H1 (cell line): ENCODE measurements around the gene TMEM106A. TPM values are rescaled to one million over a fixed set of nuclear protein-coding genes. Genes with fewer than 3 reads are reported as not detected.
"Not testable (repeated sequence)": the region's sequence is repeated elsewhere in the genome, so short reads cannot be mapped to it uniquely, and the experiment has no call there.

ENCODE experiments used
- CTCF ChIA-PET: fragments of 300-600 bp; sonication (Branson Sonifier 250); formaldehyde crosslinking; loops from one replicate; lab custom pipeline; 2021; ENCODE audit not compliant: partially characterized antibody; lab: Charles Lee
- POLR2A ChIA-PET: fragments of 300-600 bp; sonication (Branson Sonifier 250); formaldehyde crosslinking; loops from one replicate; lab custom pipeline; 2021; ENCODE audit warnings: inconsistent platforms; ENCODE audit not compliant: partially characterized antibody; lab: Charles Lee
- DNase-seq, 2 experiments: peaks; one replicate each; pipeline versions ENCODE4 v3.0.0 to v3.0.0-alpha.2; 2010 to 2022; ENCODE audit warnings: low spot score in 2 of 2, low read depth in 1 of 2, mixed read lengths in 1 of 2
- FAIRE-seq: peaks from 2 replicates; lab custom pipeline; 2011; peaks lifted over from hg19 to GRCh38; lab: Jason Lieb, UNC
- H2AFZ ChIP-seq: 2 replicates; pipeline ENCODE4 v1.8.1; 2012; ENCODE audit warnings: low read length, inconsistent platforms
- H2AK5ac ChIP-seq: 2 replicates; pipeline ENCODE4 v1.6.1; 2013; ENCODE audit warnings: low read depth, low read length
- H2BK120ac ChIP-seq: replicated peaks from 2 replicates; pipeline ENCODE3; 2013; ENCODE audit warnings: low read depth, low read length, inconsistent platforms
- H2BK12ac ChIP-seq: 2 replicates; pipeline ENCODE4 v1.6.1; 2013; ENCODE audit warnings: low read depth, low read length
- H2BK15ac ChIP-seq: 2 replicates; pipeline ENCODE4 v1.6.1; 2013; ENCODE audit warnings: low read length
- H2BK20ac ChIP-seq: 2 replicates; pipeline ENCODE4 v1.6.1; 2013; ENCODE audit warnings: low read length
- H2BK5ac ChIP-seq: 2 replicates; pipeline ENCODE4 v1.6.1; 2013; ENCODE audit warnings: low read depth, low read length
- H3K14ac ChIP-seq: 2 replicates; pipeline ENCODE4 v1.6.1; 2013; ENCODE audit warnings: inconsistent platforms; ENCODE audit not compliant: insufficient read length
- H3K18ac ChIP-seq: 2 replicates; pipeline ENCODE4 v1.6.1; 2013; ENCODE audit warnings: low read length; ENCODE audit errors: extremely low read depth
- H3K23ac ChIP-seq: 2 replicates; pipeline ENCODE4 v1.6.1; 2013; ENCODE audit warnings: inconsistent platforms; ENCODE audit not compliant: insufficient read length
- H3K23me2 ChIP-seq: 2 replicates; pipeline ENCODE4 v1.6.1; 2013; ENCODE audit warnings: low read depth, low read length
- H3K27ac ChIP-seq: 2 replicates; pipeline ENCODE4 v1.6.1; 2011; ENCODE audit warnings: low read depth, low read length, inconsistent platforms
- H3K27me3 ChIP-seq, 4 experiments: replicated peaks in 1 of 4; 1 replicate in 1 of 4; 2 replicates in 3 of 4; pipeline versions ENCODE4 v1.6.1 to v1.8.1; 2011 to 2013; ENCODE audit warnings: low read length in 3 of 4, mild to moderate bottlenecking in 3 of 4, inconsistent platforms in 2 of 4, mixed read lengths in 2 of 4, moderate library complexity in 1 of 4; ENCODE audit not compliant: control insufficient read depth in 3 of 4, insufficient read depth in 3 of 4; ENCODE audit errors: extremely low read depth in 1 of 4
- H3K36me3 ChIP-seq, 4 experiments: 2 replicates each; pipeline versions ENCODE4 v1.6.1 to v1.8.1; 2011 to 2013; ENCODE audit warnings: mild to moderate bottlenecking in 4 of 4, low read length in 3 of 4, moderate library complexity in 2 of 4, control low read depth in 1 of 4, inconsistent platforms in 1 of 4; ENCODE audit not compliant: insufficient read depth in 4 of 4, control insufficient read depth in 2 of 4
- H3K4ac ChIP-seq: replicated peaks from 2 replicates; pipeline ENCODE3; 2013; ENCODE audit warnings: low read length, low read depth, mixed read lengths, inconsistent platforms; ENCODE audit not compliant: insufficient read length
- H3K4me1 ChIP-seq, 4 experiments: replicated peaks in 1 of 4; 1 replicate in 1 of 4; 2 replicates in 3 of 4; pipeline versions ENCODE4 v1.6.1 to v1.8.1; 2011 to 2013; ENCODE audit warnings: low read length in 3 of 4, inconsistent platforms in 2 of 4, mixed read lengths in 1 of 4; ENCODE audit not compliant: insufficient read depth in 4 of 4, control insufficient read depth in 3 of 4
- H3K4me2 ChIP-seq, 2 experiments: 2 replicates each; pipeline versions ENCODE4 v1.6.1 to v1.8.1; 2011 to 2013; ENCODE audit warnings: low read depth in 2 of 2, low read length in 2 of 2, control low read depth in 1 of 2, inconsistent platforms in 1 of 2, mild to moderate bottlenecking in 1 of 2; ENCODE audit not compliant: insufficient read depth in 1 of 2
- H3K4me3 ChIP-seq, 4 experiments: fragments of 200-600, 300-600 bp in 1 of 4; sonication (generic), shearing (Covaris generic), sonication (Bioruptor Twin) in 1 of 4; 2 replicates each; pipeline versions ENCODE4 v1.5.1 to v1.8.1; 2011 to 2016; ENCODE audit warnings: low read length in 4 of 4, low read depth in 3 of 4, control low read depth in 2 of 4, inconsistent platforms in 2 of 4, mild to moderate bottlenecking in 2 of 4, mixed read lengths in 1 of 4, moderate library complexity in 1 of 4; ENCODE audit not compliant: insufficient read depth in 2 of 4; ENCODE audit errors: extremely low read depth in 1 of 4
- H3K56ac ChIP-seq: replicated peaks from 2 replicates; pipeline ENCODE3; 2013; ENCODE audit warnings: low read depth, mild to moderate bottlenecking, mixed read lengths, low read length, inconsistent platforms; ENCODE audit not compliant: insufficient read length
- H3K79me1 ChIP-seq: 2 replicates; pipeline ENCODE4 v1.6.1; 2013; ENCODE audit warnings: low read depth, low read length, control low read depth
- H3K79me2 ChIP-seq, 2 experiments: 2 replicates each; pipeline versions ENCODE4 v1.6.1 to v1.8.1; 2012 to 2013; ENCODE audit warnings: low read length in 2 of 2, mild to moderate bottlenecking in 2 of 2, inconsistent platforms in 1 of 2; ENCODE audit not compliant: insufficient read depth in 2 of 2, control insufficient read depth in 1 of 2
- H3K9ac ChIP-seq, 4 experiments: replicated peaks in 1 of 4; 1 replicate in 1 of 4; 2 replicates in 3 of 4; pipeline versions ENCODE4 v1.6.1 to v1.8.1; 2011 to 2013; ENCODE audit warnings: low read depth in 3 of 4, low read length in 3 of 4, control low read depth in 2 of 4, mild to moderate bottlenecking in 2 of 4, moderate library complexity in 2 of 4, inconsistent platforms in 1 of 4; ENCODE audit errors: extremely low read depth in 1 of 4
- H3K9me3 ChIP-seq, 2 experiments: 2 replicates each; pipeline versions ENCODE4 v1.6.1 to v1.8.1; 2012 to 2013; ENCODE audit warnings: mild to moderate bottlenecking in 2 of 2, moderate library complexity in 2 of 2, control low read depth in 1 of 2, inconsistent platforms in 1 of 2, low read depth in 1 of 2, low read length in 1 of 2, mixed read lengths in 1 of 2; ENCODE audit not compliant: insufficient read depth in 2 of 2
- H4K20me1 ChIP-seq, 2 experiments: replicated peaks in 1 of 2; 2 replicates each; pipeline versions ENCODE3 to v1.8.1; 2011 to 2013; ENCODE audit warnings: inconsistent platforms in 2 of 2, low read length in 2 of 2, mild to moderate bottlenecking in 1 of 2; ENCODE audit not compliant: insufficient read depth in 2 of 2, control insufficient read depth in 1 of 2
- H4K5ac ChIP-seq: 2 replicates; pipeline ENCODE4 v1.6.1; 2013; ENCODE audit warnings: low read length, low read depth, mixed read lengths, inconsistent platforms; ENCODE audit not compliant: insufficient read length
- H4K8ac ChIP-seq: 2 replicates; pipeline ENCODE4 v1.8.0; 2013; ENCODE audit warnings: mild to moderate bottlenecking, moderate library complexity, low read length, inconsistent platforms; ENCODE audit not compliant: insufficient read depth; ENCODE audit errors: extremely low read depth
- H4K91ac ChIP-seq: replicated peaks from 2 replicates; pipeline ENCODE3; 2013; ENCODE audit warnings: low read length, mixed read lengths, inconsistent platforms; ENCODE audit not compliant: insufficient read length
- polyA plus RNA-seq, 7 experiments: library from polyadenylated mRNA; depleted of rRNA in 3 of 7; stranded (reverse) in 5 of 7; unstranded in 2 of 7; fragments of >200 nt in 5 of 7; fragments of 200-250 nt in 2 of 7; gene quantifications; 1 replicate in 5 of 7; 2 replicates in 1 of 7; 4 replicates in 1 of 7; pipeline versions ENCODE4 v1.2.1 to v1.2.3, GENCODE V29; 2011 to 2013; ENCODE audit warnings: missing spikeins in 2 of 7, mixed read lengths in 2 of 7
- total RNA-seq: library from RNA; stranded (reverse); fragmentation: NEBNext Ultra II Directional; extraction: Animal tissue kit (Norgen Biotek cat#: 25700); gene quantifications from 2 replicates; pipeline ENCODE4 v1.2.1, GENCODE V29; 2021

The TMEM106A gene
- total and polyA plus RNA-seq, 2 of the 8 experiments (the other 6 are each of a cell fraction or from before 2014, with no cell fraction given) = 3.2 to 5.4 TPM

GRCh38 chr17:43165971-43166370 lies 45.7 kb upstream of the TMEM106A start:
- H3K18ac ChIP-seq, H3K9ac ChIP-seq, DNase-seq, H2BK120ac ChIP-seq, H3K4me2 ChIP-seq, H3K4ac ChIP-seq, H2BK5ac ChIP-seq, H2BK15ac ChIP-seq, H2BK12ac ChIP-seq, POLR2A ChIA-PET, H3K36me3 ChIP-seq, H2BK20ac ChIP-seq, H2AFZ ChIP-seq, H3K56ac ChIP-seq, H4K8ac ChIP-seq, H3K4me1 ChIP-seq, H2AK5ac ChIP-seq, H3K9me3 ChIP-seq, H3K79me1 ChIP-seq, H3K4me3 ChIP-seq, FAIRE-seq, H4K5ac ChIP-seq, H4K91ac ChIP-seq, H3K27me3 ChIP-seq, H3K27ac ChIP-seq, H4K20me1 ChIP-seq, H3K14ac ChIP-seq, H3K23ac ChIP-seq: not testable (repeated sequence)
- CTCF ChIA-PET = interaction anchor here (0.7 kb wide), 1 partner anchor 868 kb away, joined by 3 read pairs; no protein-coding TSS in a partner anchor
- Histone ChIP-seq H3K79me2 (peaks cover 0 to 14% of the 10 kb centered on the region in 2 experiments; a peak in 2 of 4 replicates), H3K23me2 (peaks cover 13% of the 10 kb centered on the region)
